SU-DHL-6 (cell line): ENCODE data around the gene CREBZF.

ENCODE experiments used
- H2AFZ ChIP-seq: fragments of 200-600 bp; sonication (generic); 2 replicates; pipeline ENCODE4 v1.6.1; 2014; ENCODE audit warnings: low read depth, mild to moderate bottlenecking, moderate library complexity, mixed read lengths, antibody characterized with exemption, low read length; ENCODE audit not compliant: severe bottlenecking
- H3F3A ChIP-seq: fragments of 200-600 bp; shearing (Covaris generic); 2 replicates; pipeline ENCODE4 v1.6.0; 2016; ENCODE audit warnings: antibody characterized with exemption, mild to moderate bottlenecking; ENCODE audit not compliant: insufficient read depth
- H3K27ac ChIP-seq: fragments of 200-600 bp; sonication (generic); 2 replicates; pipeline ENCODE4 v1.5.1; 2016; ENCODE audit warnings: low read depth, mild to moderate bottlenecking, low read length, moderate library complexity, mixed read lengths
- H3K27me3 ChIP-seq: fragments of 200-600 bp; sonication (generic), shearing (Covaris generic); 2 replicates; pipeline ENCODE4 v1.6.0; 2014; ENCODE audit warnings: mild to moderate bottlenecking, low read length
- H3K36me3 ChIP-seq: fragments of 200-600 bp; sonication (generic); 2 replicates; pipeline ENCODE4 v1.6.1; 2014; ENCODE audit warnings: mild to moderate bottlenecking, low read length, mixed read lengths
- H3K4me2 ChIP-seq: fragments of 300-600, 200-600 bp; shearing (Covaris generic), sonication (generic); 2 replicates; pipeline ENCODE4 v1.6.0; 2014; ENCODE audit warnings: low read length, low read depth, mild to moderate bottlenecking; ENCODE audit not compliant: poor library complexity, severe bottlenecking
- H3K4me3 ChIP-seq: fragments of 200-600 bp; sonication (generic); 2 replicates; pipeline ENCODE4 v1.5.1; 2014; ENCODE audit warnings: antibody characterized with exemption, low read length, mild to moderate bottlenecking, mixed read lengths; ENCODE audit not compliant: insufficient read depth, poor library complexity, severe bottlenecking
- H3K79me2 ChIP-seq: fragments of 200-600 bp; sonication (generic); 2 replicates; pipeline ENCODE4 v1.6.1; 2014; ENCODE audit warnings: mild to moderate bottlenecking, low read length, moderate library complexity; ENCODE audit not compliant: insufficient read depth
- H3K9ac ChIP-seq: fragments of 200-600 bp; sonication (generic); 2 replicates; pipeline ENCODE4 v1.7.0; 2014; ENCODE audit warnings: mild to moderate bottlenecking, low read length
- H3K9me2 ChIP-seq: fragments of 200-600 bp; sonication (generic); replicated peaks from 2 replicates; pipeline ENCODE4 v1.6.1; 2014; ENCODE audit warnings: low read length; ENCODE audit not compliant: insufficient read depth
- H3K9me3 ChIP-seq: fragments of 200-600 bp; sonication (generic); 2 replicates; pipeline ENCODE4 v1.6.1; 2014; ENCODE audit warnings: low read length, mixed read lengths; ENCODE audit not compliant: insufficient read depth
- H4K20me1 ChIP-seq: fragments of 200-600 bp; sonication (generic); 2 replicates; pipeline ENCODE4 v1.6.1; 2014; ENCODE audit warnings: low read depth, mild to moderate bottlenecking, antibody characterized with exemption, low read length, moderate library complexity, mixed read lengths
- EZH2phosphoT487 ChIP-seq: fragments of 200-600 bp; sonication (generic), shearing (Covaris generic); conservative IDR thresholded peaks from 2 replicates; pipeline ENCODE4 v1.6.1; 2018; ENCODE audit warnings: mild to moderate bottlenecking, antibody characterized with exemption, low read length, moderate library complexity, mixed read lengths
- TF ChIP-seq, protein P1 (sequence below): fragments of 200-600 bp; sonication (generic); IDR thresholded peaks from one replicate; pipeline ENCODE4 v1.5.1; 2017; ENCODE audit warnings: antibody characterized with exemption, mild to moderate bottlenecking, low read length, moderate library complexity; ENCODE audit not compliant: insufficient read depth, poor library complexity, severe bottlenecking

Gene CREBZF

DNA sequence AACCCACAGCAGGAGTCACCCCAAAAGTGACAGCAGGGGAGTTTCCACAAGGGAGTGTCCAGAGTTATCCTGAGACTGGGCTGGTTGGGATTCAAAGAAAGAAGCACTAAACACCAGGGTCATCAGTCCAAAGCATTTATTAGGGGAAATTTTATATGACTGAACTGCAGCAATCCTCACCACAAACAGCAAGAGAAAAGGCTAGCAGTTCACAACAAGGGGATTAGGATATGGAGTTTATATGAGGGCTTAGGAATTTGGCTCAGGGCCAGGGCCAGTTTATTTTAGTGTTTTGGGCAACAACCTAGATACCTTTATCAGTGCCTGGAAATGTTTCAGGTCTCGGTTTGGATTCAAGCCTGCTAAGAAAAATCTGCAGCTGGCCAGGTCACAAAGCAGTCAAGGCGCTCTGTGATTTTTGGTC is 21.7 kb downstream of the CREBZF start:
- Histone ChIP-seq H2AFZ (no peak overlapping the region), H3K4me3 (no peak overlapping the region)

DNA sequence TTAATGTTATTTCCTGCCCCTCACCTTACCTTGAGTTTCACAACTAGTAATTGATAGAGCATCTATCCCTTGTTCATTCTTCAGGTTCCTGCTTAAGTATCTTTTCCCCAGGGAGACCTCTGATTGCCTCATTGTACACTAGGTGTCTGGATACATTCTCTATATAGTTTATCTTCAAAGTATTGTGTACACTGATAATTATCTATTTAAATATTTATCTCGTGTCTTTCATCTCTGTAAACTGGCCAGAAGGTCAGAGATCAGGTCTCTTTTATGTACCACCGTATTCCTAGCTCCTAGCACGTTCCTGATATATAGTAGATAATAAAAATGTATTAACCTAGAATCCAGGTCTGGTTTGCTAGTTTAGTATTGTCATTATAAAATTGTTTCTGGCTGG is 30.2 kb downstream of the CREBZF start:
- no peak overlapping the region for H3K4me2 ChIP-seq
- no peak for TF ChIP-seq EZH2phosphoT487
- TF ChIP-seq, protein P1, sequence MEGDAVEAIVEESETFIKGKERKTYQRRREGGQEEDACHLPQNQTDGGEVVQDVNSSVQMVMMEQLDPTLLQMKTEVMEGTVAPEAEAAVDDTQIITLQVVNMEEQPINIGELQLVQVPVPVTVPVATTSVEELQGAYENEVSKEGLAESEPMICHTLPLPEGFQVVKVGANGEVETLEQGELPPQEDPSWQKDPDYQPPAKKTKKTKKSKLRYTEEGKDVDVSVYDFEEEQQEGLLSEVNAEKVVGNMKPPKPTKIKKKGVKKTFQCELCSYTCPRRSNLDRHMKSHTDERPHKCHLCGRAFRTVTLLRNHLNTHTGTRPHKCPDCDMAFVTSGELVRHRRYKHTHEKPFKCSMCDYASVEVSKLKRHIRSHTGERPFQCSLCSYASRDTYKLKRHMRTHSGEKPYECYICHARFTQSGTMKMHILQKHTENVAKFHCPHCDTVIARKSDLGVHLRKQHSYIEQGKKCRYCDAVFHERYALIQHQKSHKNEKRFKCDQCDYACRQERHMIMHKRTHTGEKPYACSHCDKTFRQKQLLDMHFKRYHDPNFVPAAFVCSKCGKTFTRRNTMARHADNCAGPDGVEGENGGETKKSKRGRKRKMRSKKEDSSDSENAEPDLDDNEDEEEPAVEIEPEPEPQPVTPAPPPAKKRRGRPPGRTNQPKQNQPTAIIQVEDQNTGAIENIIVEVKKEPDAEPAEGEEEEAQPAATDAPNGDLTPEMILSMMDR = no peak
- H2AFZ ChIP-seq = no peak overlapping the region
- peaks cover 25% of the 10 kb centered on the region for H3K79me2 ChIP-seq
- peaks cover 4% of the 10 kb centered on the region; the same call in 1 of the 2 replicates for H3F3A ChIP-seq
- H3K9me2 ChIP-seq = no peaks in the 10 kb centered on the region
- no peak overlapping the region for H3K27ac ChIP-seq
- no peak overlapping the region for H3K4me3 ChIP-seq
- no peaks in the 10 kb centered on the region for H3K9me3 ChIP-seq
- peaks cover 43% of the 10 kb centered on the region for H3K36me3 ChIP-seq
- H4K20me1 ChIP-seq = no peaks in the 10 kb centered on the region
- H3K9ac ChIP-seq = no peak overlapping the region
- H3K27me3 ChIP-seq = no peaks in the 10 kb centered on the region

More for the DNA sequence above, 21.7 kb downstream of the CREBZF start:
- Histone ChIP-seq H3K4me2 (no peak overlapping the region), H3F3A (peaks cover 7% of the 10 kb centered on the region; the same call in 1 of the 2 replicates), H3K9me2 (no peaks in the 10 kb centered on the region), H3K79me2 (peaks cover 3% of the 10 kb centered on the region; the same call in 1 of the 2 replicates), H3K9ac (no peak overlapping the region), H3K27ac (no peak overlapping the region), H3K9me3 (no peaks in the 10 kb centered on the region), H4K20me1 (no peaks in the 10 kb centered on the region), H3K36me3 (peaks cover 4% of the 10 kb centered on the region; the same call in 1 of the 2 replicates), H3K27me3 (no peaks in the 10 kb centered on the region)
- no peak for TF ChIP-seq EZH2phosphoT487
- TF ChIP-seq, protein P1 = no peak

DNA sequence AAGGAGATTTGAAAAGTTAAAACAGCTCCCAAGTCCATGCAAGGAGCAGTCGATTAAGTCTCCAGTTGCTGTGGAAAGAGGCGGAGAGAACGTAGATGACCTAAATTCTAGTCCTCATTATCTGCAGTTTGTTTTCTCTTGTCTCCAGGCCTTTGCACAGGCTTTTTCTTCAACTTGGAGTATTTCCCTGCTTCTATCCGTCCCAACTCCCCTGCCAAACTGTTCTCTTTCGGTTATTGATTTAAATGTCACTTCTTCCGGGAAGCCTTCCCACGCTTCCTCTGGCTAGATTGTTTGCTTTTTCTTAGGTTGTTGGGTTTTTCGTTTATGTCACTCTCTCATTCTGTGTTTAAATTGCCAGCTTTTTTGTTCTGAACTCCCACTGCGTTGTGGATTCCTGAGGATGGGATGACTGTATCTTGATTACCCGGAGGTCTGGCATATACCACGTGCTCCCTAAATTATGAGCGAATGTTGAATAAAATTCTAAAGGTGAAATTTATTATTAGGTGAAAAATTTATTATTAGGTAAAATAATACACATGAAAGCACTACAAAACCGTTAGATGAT is 36.1 kb downstream of the CREBZF start:
- H3K9me2 ChIP-seq = no peaks in the 10 kb centered on the region
- H4K20me1 ChIP-seq = no peaks in the 10 kb centered on the region
- H2AFZ ChIP-seq = peak overlapping the region; percentile 76
- H3K4me2 ChIP-seq = peak overlapping the region; percentile 94
- H3K9ac ChIP-seq = peak overlapping the region; percentile 72
- peaks cover 39% of the 10 kb centered on the region for H3K79me2 ChIP-seq
- peak overlapping the region; percentile 23 for H3K27ac ChIP-seq
- H3K36me3 ChIP-seq = peaks cover 18% of the 10 kb centered on the region
- no peaks in the 10 kb centered on the region for H3F3A ChIP-seq
- H3K27me3 ChIP-seq = no peaks in the 10 kb centered on the region
- H3K9me3 ChIP-seq = no peaks in the 10 kb centered on the region
- peak overlapping the region; percentile 79 for H3K4me3 ChIP-seq
- no peak for TF ChIP-seq EZH2phosphoT487
- TF ChIP-seq, protein P1 = no peak
